GM21576 (cell line): ENCODE results near the gene PLEKHA6.

Experiments used
- ATAC-seq: cut with Tn5 transposase; IDR thresholded peaks from one replicate; pipeline ENCODE4 v1.9.1; 2021; ENCODE audit warnings: mild to moderate bottlenecking, moderate library complexity; ENCODE audit not compliant: unreplicated experiment

The PLEKHA6 gene

DNA sequence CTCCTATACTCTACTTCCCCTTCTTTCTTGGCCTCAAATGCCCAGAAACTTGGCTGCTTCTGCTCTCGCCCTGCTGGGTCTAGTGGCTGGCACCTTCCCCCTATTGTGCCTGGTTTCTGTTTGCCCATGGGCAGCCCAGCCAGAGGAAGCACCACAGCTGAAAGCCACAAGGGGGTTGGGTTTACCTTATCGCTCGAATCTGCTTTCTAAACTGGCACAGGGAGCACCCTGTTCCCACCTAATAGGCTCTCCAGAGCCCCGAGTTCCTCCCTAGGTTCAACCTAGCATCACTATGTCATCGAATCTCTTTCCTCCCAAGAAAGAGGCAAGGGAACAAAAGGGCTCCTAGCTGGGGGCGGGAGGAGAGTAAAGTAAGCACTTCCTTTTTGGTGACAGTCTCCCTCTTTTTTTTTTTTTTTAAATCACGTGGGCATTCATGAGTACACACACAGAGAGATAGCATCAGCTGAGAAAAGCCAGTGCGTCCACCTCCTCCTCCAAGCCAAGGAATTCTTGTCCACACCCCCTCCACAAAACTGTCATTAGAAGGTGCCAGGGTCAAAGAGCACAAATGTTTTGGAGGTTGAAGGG, 72.8 kb downstream of the PLEKHA6 start:
- ATAC-seq: no peak

DNA sequence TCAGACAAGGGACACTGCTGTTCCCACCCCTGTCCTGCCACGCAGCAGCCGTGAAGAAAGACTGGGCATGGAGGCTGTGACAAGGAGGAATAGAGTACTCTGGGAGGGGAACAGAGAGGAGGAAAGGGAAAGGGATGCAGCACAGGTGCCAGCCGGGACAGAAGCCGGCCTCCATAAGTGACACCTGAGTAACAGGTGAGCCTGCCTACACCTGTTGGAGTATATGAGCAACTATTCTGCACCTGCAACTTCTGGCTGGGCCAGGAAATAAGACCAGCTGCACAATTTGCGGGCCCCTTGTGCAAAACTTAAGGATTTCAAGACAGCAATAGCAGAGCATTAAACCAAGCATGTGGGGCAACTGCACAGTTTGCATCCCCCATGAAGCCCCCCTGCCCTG, 73.4 kb downstream of the PLEKHA6 start:
- ATAC-seq: no peak

DNA sequence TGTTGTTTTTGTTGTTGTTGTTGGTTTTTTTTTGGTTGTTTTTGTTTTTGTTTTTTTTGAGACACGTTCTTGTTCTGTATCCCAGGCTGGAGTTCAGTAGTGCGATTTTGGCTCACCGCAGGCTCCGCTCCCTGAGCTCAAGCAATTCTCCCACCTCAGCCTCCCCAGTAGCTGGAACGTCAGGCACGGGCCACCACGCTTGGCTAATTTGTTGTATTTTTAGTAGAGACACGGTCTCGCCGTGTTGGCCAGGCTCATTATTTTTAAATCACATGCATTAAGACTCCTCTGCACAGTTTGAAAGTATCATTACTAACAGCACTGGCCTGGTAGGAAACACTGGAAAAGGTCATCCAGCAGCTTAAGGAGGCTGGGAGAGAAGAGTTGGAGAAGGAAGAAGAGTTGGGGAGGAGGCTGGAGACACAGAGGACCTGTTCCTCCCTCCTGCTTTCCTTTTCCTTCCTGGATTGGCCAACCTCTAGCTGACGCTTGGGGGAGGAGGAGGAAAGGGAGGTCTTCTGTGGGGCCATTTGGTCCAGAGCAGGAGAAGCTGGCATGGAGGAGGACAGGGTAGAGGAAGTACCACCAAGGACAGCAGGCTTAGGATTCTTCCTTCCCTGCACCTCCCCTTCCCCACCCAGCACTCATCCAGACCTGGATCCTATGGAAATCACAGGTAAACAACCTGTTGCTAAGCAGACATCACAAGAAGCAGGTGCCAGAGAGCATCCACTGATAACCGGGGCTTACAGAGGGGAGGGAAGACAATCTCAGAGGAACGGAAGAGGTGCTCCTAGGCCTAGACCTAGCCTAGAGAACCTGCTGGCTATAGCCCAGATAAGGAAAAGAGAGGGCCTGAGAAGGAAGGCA, 74.1 kb downstream of the PLEKHA6 start:
- no peak for ATAC-seq

DNA sequence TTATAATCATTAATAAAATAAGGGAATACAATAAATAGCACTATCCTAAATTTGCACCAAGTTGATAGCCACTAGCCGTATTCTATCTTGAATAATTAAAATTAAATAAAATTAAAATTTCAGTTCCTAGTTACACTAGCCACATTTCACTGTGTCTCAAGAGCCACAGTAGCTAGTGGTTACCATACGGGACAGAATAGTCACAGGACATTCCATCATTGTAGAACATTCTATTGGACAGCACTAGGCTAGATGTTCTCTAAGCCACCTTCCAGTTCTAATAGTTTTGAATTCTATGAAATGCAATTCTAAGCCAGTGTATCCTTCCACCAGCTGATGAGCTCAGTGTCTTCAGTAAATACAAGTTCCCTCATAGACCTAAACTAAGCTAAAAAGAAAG, 74.8 kb downstream of the PLEKHA6 start:
- ATAC-seq: no peak

DNA sequence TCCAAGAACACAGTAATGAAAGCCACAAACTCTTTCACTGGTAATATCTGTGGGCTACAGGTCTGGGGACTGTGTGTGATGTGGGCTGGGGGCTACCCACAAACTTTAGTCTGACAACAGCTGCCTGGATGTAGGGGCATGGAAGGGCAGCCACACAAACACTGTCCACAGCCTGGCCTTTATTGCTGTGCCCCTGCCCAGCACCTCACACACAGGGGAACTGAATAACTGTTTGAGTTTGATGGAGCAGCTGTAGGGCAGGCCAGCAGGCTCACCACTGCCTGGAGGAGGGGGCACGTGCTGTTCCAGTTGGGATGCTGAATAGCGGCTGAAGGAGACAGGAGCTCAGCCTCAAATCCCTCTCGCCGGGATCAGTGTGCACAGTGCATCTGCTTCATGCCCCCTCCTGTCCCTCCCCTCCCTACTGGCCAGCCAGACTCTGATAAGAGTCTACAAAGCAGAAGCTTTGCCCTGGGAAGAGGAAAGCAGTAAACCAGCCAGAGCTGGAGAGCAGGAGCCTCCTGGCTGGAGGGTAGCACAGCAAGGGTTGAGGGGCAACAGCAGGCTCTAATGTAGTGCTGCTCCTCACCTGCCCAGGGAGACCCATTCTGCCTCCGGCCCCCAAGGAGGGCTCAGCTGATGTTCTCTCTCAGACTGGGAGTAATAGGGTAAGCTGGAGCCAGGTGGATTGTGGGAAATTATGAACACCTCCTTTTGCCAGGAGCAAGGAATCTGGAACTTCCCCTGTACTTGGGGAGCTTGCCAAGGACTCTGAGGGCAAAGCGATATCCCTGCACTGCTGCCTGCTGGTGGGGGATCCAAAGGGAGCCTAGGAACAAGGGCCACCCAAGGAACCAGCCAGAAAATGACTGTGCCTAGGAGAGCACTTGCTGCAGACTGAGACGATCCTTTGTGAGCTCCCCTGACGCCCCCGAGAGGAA, 75.7 kb downstream of the PLEKHA6 start:
- no peak for ATAC-seq

DNA sequence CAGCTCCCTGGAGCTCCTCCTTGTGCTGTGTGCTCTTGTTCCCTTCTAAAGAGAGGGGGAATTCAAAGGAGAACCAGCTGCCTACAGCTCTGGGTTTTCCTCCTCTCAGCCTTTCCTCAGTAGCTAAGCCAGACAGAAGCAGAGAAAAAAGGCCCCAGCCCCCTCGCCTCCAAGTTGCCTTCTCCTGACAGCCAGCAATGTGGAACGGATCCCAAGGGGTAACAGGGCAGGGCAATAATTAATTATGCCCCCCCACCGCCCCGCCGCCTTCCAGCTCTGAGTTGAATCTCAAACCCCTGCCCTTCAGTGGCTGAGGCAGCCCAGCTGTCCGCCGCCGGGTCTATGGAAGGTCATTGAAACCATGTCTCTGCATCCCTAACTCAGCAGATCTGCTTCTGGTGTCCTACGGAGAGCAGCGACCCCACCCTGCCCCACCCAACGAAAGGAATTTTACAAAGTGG, 76.9 kb downstream of the PLEKHA6 start:
- ATAC-seq: no peak

DNA sequence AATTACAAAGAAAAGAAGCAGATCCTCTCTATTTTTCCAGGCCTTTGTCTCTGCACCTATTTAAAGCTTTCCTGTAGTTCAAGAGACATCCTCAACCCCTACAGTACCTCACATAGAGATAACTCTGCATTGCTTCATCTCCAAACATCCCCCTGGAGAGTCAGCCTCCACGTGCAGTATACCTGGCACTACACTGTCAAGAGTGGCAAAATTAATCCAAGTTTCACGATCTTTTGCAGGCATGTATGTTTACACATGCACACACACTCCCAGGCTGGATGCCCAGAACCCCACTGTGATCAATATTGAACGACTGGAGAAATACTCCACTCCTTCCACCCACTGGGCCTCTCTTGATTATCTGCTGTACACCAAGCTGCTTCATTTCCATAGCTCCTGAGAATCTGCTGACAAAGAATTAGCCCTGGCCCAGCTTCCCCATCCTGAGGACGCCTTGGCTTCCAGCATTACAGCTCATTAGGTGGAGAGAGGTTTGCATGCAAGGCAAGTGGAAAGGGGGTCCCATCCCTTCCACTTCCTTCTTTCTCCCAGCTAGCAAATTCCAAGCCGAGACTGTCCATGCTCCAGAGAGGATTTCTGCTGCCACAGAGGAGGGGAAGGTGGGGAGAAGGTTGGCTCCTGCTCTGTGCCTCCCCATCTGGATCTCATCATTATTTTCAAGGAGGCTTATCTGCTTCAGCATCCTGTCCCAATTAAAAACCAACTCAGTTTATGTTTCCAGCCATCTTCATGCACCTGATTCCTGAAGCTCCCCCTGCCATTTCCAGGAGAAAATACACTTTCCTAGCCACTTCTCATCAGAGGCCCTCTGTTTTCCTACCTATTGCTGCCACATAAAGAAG, 79.4 kb downstream of the PLEKHA6 start:
- ATAC-seq: no peak

DNA sequence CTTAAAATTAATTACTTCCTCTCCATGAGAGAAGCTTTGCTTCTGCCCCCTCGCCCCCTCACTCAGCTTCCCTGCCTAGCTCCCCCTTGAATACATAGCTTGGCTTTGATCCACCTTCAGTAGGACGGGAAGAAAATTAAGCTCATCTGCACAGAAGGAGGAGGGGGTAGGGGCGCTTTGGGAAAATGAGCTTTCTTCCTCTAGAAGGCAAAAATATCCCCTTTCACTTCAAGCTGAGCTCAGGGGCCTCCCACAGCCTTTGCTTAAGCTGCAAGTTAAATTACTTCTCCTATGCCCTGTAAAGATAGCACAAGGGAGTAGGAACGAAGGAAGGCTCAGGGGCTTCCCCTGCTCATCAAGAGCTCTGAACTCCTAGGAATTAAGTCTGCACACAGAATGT, 80.8 kb downstream of the PLEKHA6 start:
- ATAC-seq: no peak

DNA sequence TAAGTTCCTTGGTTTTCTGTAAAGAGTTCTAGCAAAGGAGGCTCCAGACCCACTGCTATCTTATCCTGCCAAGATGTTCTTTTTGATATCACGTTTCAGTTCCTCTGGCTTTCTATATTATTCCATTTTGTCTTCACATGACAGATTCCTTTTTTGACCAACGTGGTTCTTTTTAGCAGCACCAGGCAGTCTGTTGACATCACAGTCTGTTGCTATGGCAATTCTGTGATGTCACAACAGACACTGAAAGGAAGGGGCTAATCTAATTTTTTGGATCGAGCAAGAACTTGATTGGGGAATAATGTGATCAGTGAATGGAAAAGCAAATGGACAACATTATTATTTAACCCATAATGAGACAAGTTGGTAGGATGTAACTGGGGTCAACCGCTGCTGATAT, 81.5 kb downstream of the PLEKHA6 start:
- ATAC-seq: no peak

DNA sequence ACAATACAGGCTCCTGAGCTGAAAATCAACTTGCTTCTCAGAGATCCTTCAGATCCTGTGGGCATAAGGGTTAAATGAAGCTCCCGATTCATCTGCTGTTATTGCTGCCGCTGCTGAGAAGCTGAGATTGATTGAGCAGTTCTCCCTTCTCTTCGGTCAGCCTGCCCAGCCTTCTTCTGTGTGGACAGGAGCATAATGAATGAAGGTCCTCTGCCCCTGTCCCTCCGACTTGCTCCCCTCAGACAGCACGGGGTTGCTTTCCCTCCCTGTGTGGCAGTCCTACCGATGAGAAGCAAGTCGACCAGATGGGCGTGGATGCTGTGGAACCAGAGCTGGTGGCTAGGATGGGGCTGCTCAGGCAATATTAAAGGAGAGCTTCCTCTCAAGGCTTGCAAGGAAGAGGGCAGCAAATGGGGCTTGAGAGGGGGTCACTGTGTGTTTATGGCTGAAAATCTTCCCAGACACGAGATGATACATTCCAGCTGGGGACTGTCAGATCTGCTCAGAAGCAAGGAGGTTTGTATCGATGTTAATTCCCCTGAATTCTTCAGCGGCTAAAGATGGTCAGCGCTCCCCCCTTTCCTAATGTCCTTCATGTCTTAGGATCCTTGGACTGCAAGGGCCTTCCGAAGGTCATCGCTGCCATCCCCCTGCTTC, 82.0 kb downstream of the PLEKHA6 start:
- ATAC-seq: no peak

DNA sequence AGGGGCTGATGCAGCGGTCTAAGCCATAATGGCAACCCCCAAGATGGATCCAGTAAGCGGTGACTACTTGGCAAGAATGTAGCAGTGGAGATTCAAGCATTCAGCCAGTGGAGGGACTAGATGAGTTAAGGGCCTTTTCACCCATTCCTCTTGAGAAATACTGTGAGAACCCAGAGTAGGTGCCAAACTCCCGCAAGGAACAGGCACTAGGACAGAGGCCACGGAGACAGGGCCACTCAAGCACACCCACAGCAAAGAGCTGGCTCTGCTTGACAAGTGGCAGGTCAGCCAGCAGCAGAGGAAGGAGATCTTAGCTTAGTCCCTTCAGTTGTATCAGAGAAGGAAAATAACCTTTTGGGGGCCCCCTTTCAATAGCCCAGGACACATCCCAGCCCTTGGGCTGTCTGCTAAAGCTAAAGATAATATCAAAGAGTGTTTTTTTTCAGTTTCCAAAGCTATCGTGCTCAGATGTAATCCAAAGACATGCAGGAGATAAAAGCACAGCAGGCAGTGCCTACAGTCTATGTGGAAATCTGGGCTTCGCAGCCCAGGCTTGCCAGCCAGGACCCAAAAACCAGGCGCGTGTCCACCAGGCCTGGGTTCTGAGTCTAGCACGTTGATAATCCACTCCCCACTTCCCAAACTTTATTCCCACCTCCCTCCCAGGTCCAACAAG, 83.9 kb downstream of the PLEKHA6 start:
- ATAC-seq: no peak

DNA sequence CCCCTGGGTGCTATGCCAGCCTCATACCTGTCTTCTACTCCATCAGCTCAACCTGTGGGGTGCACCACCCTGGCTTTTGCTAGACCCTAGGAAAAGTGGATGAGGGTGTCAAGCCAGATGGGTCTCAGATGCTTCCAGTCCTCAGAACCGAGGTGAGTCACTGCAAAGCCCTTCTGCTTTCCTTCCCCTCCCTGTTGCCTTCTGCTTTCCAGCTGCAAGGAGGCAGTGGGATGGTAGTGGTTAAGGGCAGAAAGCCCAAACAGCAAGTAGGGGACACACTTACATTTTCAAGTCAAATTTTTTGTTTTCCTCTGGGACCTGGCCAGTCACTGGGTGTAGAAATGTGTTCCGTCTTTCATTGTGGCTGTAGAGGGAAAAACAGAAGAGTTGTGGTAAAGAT, 85.3 kb downstream of the PLEKHA6 start:
- ATAC-seq: no peak

DNA sequence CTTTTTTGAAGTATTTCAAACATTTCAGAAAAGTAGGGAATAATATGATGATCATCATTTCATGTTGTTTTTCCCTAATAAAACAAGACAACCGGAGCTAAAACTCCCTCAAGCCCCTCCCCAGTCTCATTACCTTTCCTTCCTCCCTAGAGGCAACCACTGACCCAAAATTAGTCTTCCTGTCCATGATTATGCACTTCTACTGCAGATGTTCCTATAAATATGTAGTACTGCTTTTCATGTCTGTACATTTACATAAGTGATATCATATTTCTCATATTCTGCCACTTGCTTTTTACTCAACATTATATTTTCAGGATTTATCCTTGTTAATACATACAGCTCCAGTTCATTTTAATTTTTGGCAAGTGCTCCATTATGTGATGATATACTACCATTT, 87.2 kb downstream of the PLEKHA6 start:
- no peak for ATAC-seq

DNA sequence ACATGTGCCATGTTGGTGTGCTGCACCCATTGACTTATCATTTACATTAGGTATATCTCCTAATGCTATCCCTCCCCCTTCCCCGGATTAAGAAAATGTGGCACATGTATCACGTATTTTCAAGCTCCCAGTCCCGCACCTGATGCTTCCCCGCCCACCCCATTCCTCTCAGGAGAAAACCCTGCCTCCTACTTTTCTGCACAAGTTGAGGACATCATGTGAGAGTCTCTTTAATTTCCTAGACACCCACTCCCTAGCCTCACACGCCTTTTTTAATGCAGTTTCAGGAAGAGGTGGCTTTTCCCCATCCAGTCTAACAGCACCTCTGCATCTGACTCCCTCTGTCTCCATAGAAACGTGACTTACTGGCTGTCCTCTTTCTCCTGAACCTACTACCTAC, 87.8 kb downstream of the PLEKHA6 start:
- ATAC-seq: no peak

DNA sequence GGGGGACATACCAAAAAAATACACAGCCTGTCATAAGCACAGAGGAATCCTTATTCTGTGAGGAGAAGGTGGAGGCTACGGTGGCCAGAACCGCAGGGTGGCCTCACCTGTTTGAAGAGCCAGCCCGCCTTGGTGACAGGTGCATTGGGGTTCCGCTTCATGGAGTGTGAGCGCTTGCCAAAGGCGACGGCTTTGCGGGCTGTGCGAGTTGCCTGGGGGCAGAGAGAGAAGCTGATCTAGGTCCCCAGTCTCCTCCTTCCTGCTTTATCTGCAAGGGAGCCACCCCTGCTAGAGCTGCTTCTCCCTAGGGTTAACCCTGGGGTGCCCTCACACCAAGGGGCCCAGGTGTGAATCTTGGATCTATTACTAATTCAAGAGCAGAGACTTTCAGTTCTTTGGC, 91.6 kb downstream of the PLEKHA6 start:
- ATAC-seq: no peak

DNA sequence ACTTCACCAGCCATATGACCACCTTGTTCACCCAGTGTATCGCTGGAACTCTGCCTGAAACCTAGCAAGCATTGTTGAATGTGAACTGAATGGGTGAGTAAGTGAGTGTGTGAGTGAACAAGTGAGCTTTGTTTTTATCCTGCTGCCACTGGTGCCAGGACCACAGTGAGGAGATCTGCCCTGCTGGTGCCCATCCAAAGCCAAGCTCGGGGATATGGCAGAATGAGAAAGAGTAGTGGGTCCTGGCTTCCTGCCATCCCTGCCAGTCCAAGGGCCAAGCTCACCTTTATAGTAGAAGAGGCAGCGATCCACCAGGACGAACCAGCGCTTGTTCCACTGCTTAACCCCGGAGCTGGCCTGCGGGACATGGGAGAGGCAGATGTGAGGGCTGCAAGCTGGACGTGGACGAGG, 92.5 kb downstream of the PLEKHA6 start:
- no peak for ATAC-seq

DNA sequence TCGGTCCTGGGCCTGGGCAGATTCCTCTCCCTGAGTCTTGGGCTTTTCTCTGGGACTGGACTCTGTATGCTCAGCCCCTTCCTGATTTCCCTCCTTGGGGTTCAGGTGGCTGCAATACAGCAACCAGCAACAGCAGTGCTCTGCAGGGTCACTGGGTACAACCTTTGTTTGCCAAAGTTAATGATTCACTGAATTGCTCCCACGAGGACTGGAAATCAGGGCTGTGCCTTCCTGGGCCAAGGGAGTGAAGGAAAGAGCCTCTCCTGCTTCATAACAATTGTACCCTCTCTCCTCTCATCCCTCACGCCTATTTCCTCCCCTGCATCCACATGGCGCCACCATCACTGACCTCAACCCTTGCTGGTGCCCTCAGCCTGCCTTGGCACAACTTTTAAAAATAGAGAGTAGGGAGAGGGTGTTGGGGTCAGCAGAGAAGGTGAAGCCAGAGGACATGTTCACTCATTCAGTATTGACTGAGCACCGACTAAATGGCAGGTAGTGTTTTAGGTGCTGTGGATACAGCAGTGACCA, 93.2 kb downstream of the PLEKHA6 start:
- ATAC-seq: no peak

DNA sequence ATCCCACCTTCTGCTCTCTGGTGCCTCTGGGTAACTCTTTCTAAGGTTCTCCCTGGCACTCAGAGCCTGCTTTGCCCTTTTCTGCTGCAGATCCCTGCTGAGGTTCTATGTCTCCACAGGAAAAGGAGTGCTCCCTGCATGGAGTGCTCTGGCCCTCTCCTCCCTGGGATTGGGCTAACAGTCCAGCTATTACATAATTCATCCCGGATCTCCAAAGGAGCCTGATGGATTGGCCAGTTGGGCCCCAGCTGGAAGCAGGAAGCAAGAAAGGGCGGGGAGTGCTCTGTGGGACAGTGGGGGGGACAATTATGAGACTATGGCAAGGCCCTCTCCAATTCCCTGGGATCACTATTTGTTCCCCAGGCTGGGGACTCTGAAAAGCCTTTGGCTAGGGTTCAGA, 94.1 kb downstream of the PLEKHA6 start:
- ATAC-seq: no peak

DNA sequence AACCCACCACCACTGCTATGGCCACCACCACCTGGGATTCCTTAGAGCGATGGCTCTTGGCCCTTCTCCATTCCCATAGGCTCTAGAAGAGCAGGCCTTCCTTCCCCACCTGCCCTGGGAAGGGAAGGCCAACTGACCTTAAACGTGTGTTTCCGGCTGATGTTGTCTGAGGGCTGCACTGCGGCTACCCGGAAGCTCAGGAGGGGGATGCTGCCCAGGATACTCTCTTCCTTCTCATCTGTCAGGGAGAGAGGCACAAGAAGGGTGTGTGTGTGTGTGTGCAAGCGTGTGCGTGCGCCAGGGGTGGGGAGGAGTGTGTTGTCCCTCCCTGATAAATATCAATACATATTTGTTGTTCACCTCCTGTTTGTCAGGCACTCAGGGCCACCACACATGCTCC, 94.9 kb downstream of the PLEKHA6 start:
- ATAC-seq: no peak
